Astrocyte (in vitro differentiated cells and primary cell): Measurements from ENCODE around the gene EPHA7. TPM values are rescaled to one million over a fixed set of nuclear protein-coding genes. Genes with fewer than 3 reads are reported as not detected.

Experiments
- DNase-seq: peaks from one replicate; pipeline ENCODE4 v3.0.0-alpha.2; 2010; ENCODE audit warnings: low read depth
- FAIRE-seq: peaks from 2 replicates; lab custom pipeline; 2011; peaks lifted over from hg19 to GRCh38; lab: Jason Lieb, UNC
- H2AFZ ChIP-seq: 2 replicates; pipeline ENCODE4 v1.6.0; 2012; ENCODE audit warnings: low read depth, low read length, inconsistent platforms
- H3K27ac ChIP-seq: 2 replicates; pipeline ENCODE4 v1.5.1; 2011; ENCODE audit warnings: low read depth, low read length, inconsistent platforms
- H3K27me3 ChIP-seq: 2 replicates; pipeline ENCODE4 v1.6.0; 2011; ENCODE audit warnings: low read length, inconsistent platforms; ENCODE audit not compliant: insufficient read depth
- H3K36me3 ChIP-seq: 2 replicates; pipeline ENCODE4 v1.5.1; 2011; ENCODE audit warnings: low read length, inconsistent platforms; ENCODE audit not compliant: insufficient read depth
- H3K4me1 ChIP-seq: 2 replicates; pipeline ENCODE4 v1.5.1; 2011; ENCODE audit warnings: low read length, inconsistent platforms; ENCODE audit not compliant: insufficient read depth
- H3K4me2 ChIP-seq: 2 replicates; pipeline ENCODE4 v1.6.0; 2012; ENCODE audit warnings: low read length, inconsistent platforms
- H3K4me3 ChIP-seq: 2 replicates; pipeline ENCODE4 v1.5.1; 2011; ENCODE audit warnings: low read depth, mild to moderate bottlenecking, low read length, inconsistent platforms; ENCODE audit not compliant: insufficient read depth
- H3K79me2 ChIP-seq: 2 replicates; pipeline ENCODE4 v1.6.0; 2012; ENCODE audit warnings: mild to moderate bottlenecking, low read length, inconsistent platforms; ENCODE audit not compliant: insufficient read depth
- H3K9ac ChIP-seq: 2 replicates; pipeline ENCODE4 v1.6.0; 2012; ENCODE audit warnings: mild to moderate bottlenecking, low read length, inconsistent platforms
- H3K9me3 ChIP-seq: 2 replicates; pipeline ENCODE4 v1.5.1; 2012; ENCODE audit warnings: low read depth, mild to moderate bottlenecking, low read length, inconsistent platforms; ENCODE audit not compliant: insufficient read depth
- H4K20me1 ChIP-seq: 2 replicates; pipeline ENCODE4 v1.6.0; 2012; ENCODE audit warnings: low read length, inconsistent platforms; ENCODE audit not compliant: insufficient read depth
- H3K27ac Mint-ChIP-seq: one replicate; pipeline ENCODE4 v1.8.0; 2021; ENCODE audit warnings: mild to moderate bottlenecking, mixed read lengths; ENCODE audit not compliant: unreplicated experiment
- H3K27me3 Mint-ChIP-seq: one replicate; pipeline ENCODE4 v1.8.0; 2021; ENCODE audit warnings: low read depth, mixed read lengths; ENCODE audit not compliant: unreplicated experiment
- H3K36me3 Mint-ChIP-seq: one replicate; pipeline ENCODE4 v1.8.0; 2021; ENCODE audit warnings: low read depth, mixed read lengths; ENCODE audit not compliant: unreplicated experiment
- H3K4me1 Mint-ChIP-seq: one replicate; pipeline ENCODE4 v1.8.0; 2021; ENCODE audit warnings: low read depth, mixed read lengths; ENCODE audit not compliant: unreplicated experiment
- H3K4me3 Mint-ChIP-seq: one replicate; pipeline ENCODE4 v1.8.0; 2021; ENCODE audit warnings: mild to moderate bottlenecking, moderate library complexity, mixed read lengths; ENCODE audit not compliant: unreplicated experiment
- H3K9me3 Mint-ChIP-seq: one replicate; pipeline ENCODE4 v1.8.0; 2021; ENCODE audit warnings: mild to moderate bottlenecking, mixed read lengths; ENCODE audit not compliant: unreplicated experiment
- CTCF ChIP-seq: IDR thresholded peaks from 2 replicates; pipeline ENCODE4 v1.5.1; 2011; ENCODE audit warnings: low read depth, mild to moderate bottlenecking, inconsistent platforms, low read length, moderate library complexity; ENCODE audit not compliant: insufficient read depth
- EZH2 ChIP-seq: IDR thresholded peaks from 2 replicates; pipeline ENCODE4 v1.6.1; 2012; ENCODE audit warnings: mild to moderate bottlenecking, low read length, inconsistent platforms; ENCODE audit not compliant: insufficient read depth
- total RNA-seq: library from RNA; stranded (reverse); gene quantifications from 2 replicates; pipeline ENCODE4 v1.2.1, GENCODE V29; 2021

The EPHA7 gene
- total RNA-seq, 1 donor from 2014 or later: 0.82 TPM

- Histone ChIP-seq H4K20me1 (no peaks in the 10 kb centered on the region), H3K9ac (no peak overlapping the region), H3K9me3 (no peaks in the 10 kb centered on the region), H3K27ac (no peak overlapping the region), H2AFZ (no peak overlapping the region), H3K4me2 (no peak overlapping the region), H3K27me3 (no peaks in the 10 kb centered on the region), H3K36me3 (no peaks in the 10 kb centered on the region), H3K79me2 (no peaks in the 10 kb centered on the region), H3K4me3 (no peak overlapping the region), H3K4me1 (no peaks in the 10 kb centered on the region)
- TF ChIP-seq CTCF (no peak), EZH2 (no peak)
- H3K4me1 Mint-ChIP-seq: no peaks in the 10 kb centered on the region
- no peaks in the 10 kb centered on the region for H3K27me3 Mint-ChIP-seq
- H3K4me3 Mint-ChIP-seq: no peak overlapping the region
- FAIRE-seq: no peak
- no peaks in the 10 kb centered on the region for H3K9me3 Mint-ChIP-seq
- no peak for DNase-seq
- H3K27ac Mint-ChIP-seq: no peak overlapping the region
- no peaks in the 10 kb centered on the region for H3K36me3 Mint-ChIP-seq
These were observed 119.7 kb downstream of the EPHA7 start for GRCh38 chr6:93299622-93300021.

- H3K27me3 ChIP-seq: no peaks in the 10 kb centered on the region
- Mint-ChIP-seq H3K4me3 (no peak overlapping the region), H3K27me3 (no peaks in the 10 kb centered on the region), H3K9me3 (no peaks in the 10 kb centered on the region), H3K27ac (no peak overlapping the region), H3K36me3 (no peaks in the 10 kb centered on the region), H3K4me1 (no peaks in the 10 kb centered on the region)
- no peaks in the 10 kb centered on the region for H3K9me3 ChIP-seq
- no peaks in the 10 kb centered on the region for H3K4me1 ChIP-seq
- no peak overlapping the region for H3K27ac ChIP-seq
- H3K9ac ChIP-seq: no peak overlapping the region
- H3K36me3 ChIP-seq: no peaks in the 10 kb centered on the region
- H3K79me2 ChIP-seq: no peaks in the 10 kb centered on the region
- H2AFZ ChIP-seq: no peak overlapping the region
- H4K20me1 ChIP-seq: no peaks in the 10 kb centered on the region
- H3K4me3 ChIP-seq: no peak overlapping the region
- DNase-seq (no peak), FAIRE-seq (no peak)
- H3K4me2 ChIP-seq: no peak overlapping the region
- TF ChIP-seq CTCF: no peak
- TF ChIP-seq EZH2: no peak
These were observed 123.7 kb downstream of the EPHA7 start for GRCh38 chr6:93295631-93296030.

- Mint-ChIP-seq H3K27ac (no peak overlapping the region), H3K4me1 (no peaks in the 10 kb centered on the region)
These were observed 124.5 kb downstream of the EPHA7 start for GRCh38 chr6:93294879-93295278.

More at GRCh38 chr6:93294879-93295278, 124.5 kb downstream of the EPHA7 start:
- H3K36me3 Mint-ChIP-seq: no peaks in the 10 kb centered on the region
- no peak overlapping the region for H3K4me3 ChIP-seq
- no peak for FAIRE-seq
- H3K4me3 Mint-ChIP-seq: no peak overlapping the region
- no peak overlapping the region for H3K27ac ChIP-seq
- no peaks in the 10 kb centered on the region for H3K9me3 ChIP-seq
- no peaks in the 10 kb centered on the region for H4K20me1 ChIP-seq
- no peak overlapping the region for H3K4me2 ChIP-seq
- no peaks in the 10 kb centered on the region for H3K36me3 ChIP-seq
- H3K27me3 Mint-ChIP-seq: no peaks in the 10 kb centered on the region
- H3K9me3 Mint-ChIP-seq: no peaks in the 10 kb centered on the region
- no peak for DNase-seq
- H3K9ac ChIP-seq: no peak overlapping the region
- H3K4me1 ChIP-seq: no peaks in the 10 kb centered on the region
- TF ChIP-seq EZH2 (no peak), CTCF (no peak)
- no peaks in the 10 kb centered on the region for H3K79me2 ChIP-seq
- H3K27me3 ChIP-seq: no peaks in the 10 kb centered on the region
- no peak overlapping the region for H2AFZ ChIP-seq
